NB4 (cell line): ENCODE results near the gene ENOX2.

ENCODE experiments used
- DNase-seq: peaks from one replicate; pipeline ENCODE4 v3.0.0; 2010; ENCODE audit warnings: low read depth
- H3K4me3 ChIP-seq: one replicate; pipeline ENCODE4 v1.5.1; 2011; ENCODE audit warnings: mild to moderate bottlenecking, low read depth, low read length, moderate library complexity
- CTCF ChIP-seq: IDR thresholded peaks from one replicate; pipeline ENCODE4 v1.5.1; 2012; ENCODE audit warnings: low read depth, low read length
- MAX ChIP-seq: IDR thresholded peaks from 2 replicates; pipeline ENCODE4 v1.6.1; 2011; ENCODE audit warnings: low read depth, low read length
- MYC ChIP-seq: IDR thresholded peaks from 2 replicates; pipeline ENCODE4 v1.6.1; 2011; ENCODE audit warnings: low read depth, low read length
- POLR2A ChIP-seq: IDR thresholded peaks from 2 replicates; pipeline ENCODE4 v1.6.1; 2011; ENCODE audit warnings: mild to moderate bottlenecking; ENCODE audit not compliant: insufficient read length; ENCODE audit errors: extremely low read depth

ENOX2 gene

GRCh38 chrX:130841776-130842175, 61.2 kb downstream of the ENOX2 start:
- TF ChIP-seq MYC = no peak
- no peak for TF ChIP-seq CTCF
- no peak for TF ChIP-seq MAX
- TF ChIP-seq POLR2A = no peak
- H3K4me3 ChIP-seq = no peak overlapping the region
- no peak for DNase-seq

- H3K4me3 ChIP-seq = no peak overlapping the region
- TF ChIP-seq MYC = no peak
- TF ChIP-seq MAX = no peak
- TF ChIP-seq CTCF = no peak
- no peak for TF ChIP-seq POLR2A
- DNase-seq = no peak
Observed at GRCh38 chrX:130840345-130840744, 62.7 kb downstream of the ENOX2 start.

GRCh38 chrX:130836447-130836846, 66.6 kb downstream of the ENOX2 start:
- DNase-seq = no peak
- no peak for TF ChIP-seq MYC
- no peak for TF ChIP-seq POLR2A
- TF ChIP-seq MAX = no peak
- no peak for TF ChIP-seq CTCF
- H3K4me3 ChIP-seq = no peak overlapping the region

- H3K4me3 ChIP-seq = no peak overlapping the region
- DNase-seq = no peak
- no peak for TF ChIP-seq CTCF
- no peak for TF ChIP-seq MAX
- no peak for TF ChIP-seq MYC
- no peak for TF ChIP-seq POLR2A
Observed at GRCh38 chrX:130834830-130835229, 68.2 kb downstream of the ENOX2 start.

- peak; percentile 72 for DNase-seq
- TF ChIP-seq MAX (no peak), MYC (no peak), CTCF (no peak), POLR2A (no peak)
- H3K4me3 ChIP-seq = peak overlapping the region; percentile 28
Observed at GRCh38 chrX:130834149-130834548, 68.9 kb downstream of the ENOX2 start.

- DNase-seq = no peak
- TF ChIP-seq POLR2A (no peak), MYC (no peak), CTCF (no peak), MAX (no peak)
- H3K4me3 ChIP-seq = no peak overlapping the region
Observed at GRCh38 chrX:130831347-130831722, 71.7 kb downstream of the ENOX2 start.
